ENCODE data around the gene RET.

DNA sequence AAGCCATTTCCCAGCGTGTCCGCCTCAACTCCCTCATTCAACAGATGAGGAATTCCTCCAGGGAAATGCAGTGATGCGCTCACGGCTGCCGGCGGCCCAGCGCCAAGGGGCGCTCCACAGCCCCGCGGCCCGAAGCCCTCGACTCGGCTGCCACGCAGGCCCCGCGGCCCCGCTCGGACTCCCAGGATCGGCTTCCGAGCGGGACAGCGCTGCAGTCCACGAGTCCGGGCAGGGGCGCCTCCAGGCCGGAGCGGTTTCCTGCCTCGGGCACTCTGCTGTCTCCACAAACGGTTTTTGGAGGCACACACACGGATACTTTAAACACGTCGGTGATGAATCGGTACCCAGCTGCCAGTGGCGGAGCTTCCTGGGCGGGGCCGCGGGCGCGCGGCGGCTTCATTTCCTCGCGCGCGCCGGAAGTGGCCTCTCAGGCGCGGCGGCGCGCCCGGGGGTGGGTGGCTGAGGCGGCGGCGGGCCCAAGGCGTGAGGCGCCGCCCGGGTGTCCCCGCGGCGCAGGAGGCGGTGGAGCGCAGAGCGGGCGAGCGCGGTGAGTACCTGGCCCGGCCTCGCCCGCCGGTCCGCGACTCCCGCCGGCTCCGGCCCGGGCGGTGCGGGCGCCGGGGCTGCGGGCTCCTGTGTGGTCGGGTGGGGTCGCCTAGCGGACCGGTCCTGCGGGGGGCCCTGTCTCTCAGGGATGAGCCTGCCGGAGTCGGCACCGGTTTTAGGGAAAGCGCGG lies 61.3 kb downstream of the RET start, which contains the start of gene CSGALNACT2:
- TF ChIP-seq, protein P1, sequence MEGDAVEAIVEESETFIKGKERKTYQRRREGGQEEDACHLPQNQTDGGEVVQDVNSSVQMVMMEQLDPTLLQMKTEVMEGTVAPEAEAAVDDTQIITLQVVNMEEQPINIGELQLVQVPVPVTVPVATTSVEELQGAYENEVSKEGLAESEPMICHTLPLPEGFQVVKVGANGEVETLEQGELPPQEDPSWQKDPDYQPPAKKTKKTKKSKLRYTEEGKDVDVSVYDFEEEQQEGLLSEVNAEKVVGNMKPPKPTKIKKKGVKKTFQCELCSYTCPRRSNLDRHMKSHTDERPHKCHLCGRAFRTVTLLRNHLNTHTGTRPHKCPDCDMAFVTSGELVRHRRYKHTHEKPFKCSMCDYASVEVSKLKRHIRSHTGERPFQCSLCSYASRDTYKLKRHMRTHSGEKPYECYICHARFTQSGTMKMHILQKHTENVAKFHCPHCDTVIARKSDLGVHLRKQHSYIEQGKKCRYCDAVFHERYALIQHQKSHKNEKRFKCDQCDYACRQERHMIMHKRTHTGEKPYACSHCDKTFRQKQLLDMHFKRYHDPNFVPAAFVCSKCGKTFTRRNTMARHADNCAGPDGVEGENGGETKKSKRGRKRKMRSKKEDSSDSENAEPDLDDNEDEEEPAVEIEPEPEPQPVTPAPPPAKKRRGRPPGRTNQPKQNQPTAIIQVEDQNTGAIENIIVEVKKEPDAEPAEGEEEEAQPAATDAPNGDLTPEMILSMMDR (IDR thresholded peaks at IDR 0.05 in 4 of 5, conservative IDR thresholded peaks at IDR 0.05 in 1 of 5), result no peak
- peak; percentile 90 to 94 for TF ChIP-seq POLR2A (IDR thresholded peaks at IDR 0.05)
